ENCODE results near the gene THSD4. TPM values are rescaled to one million over a fixed set of nuclear protein-coding genes. Genes with fewer than 3 reads are reported as not detected.

THSD4 gene
- total and polyA plus RNA-seq, 2 of the 8 experiments (the other 6 are each of a cell fraction or from before 2014, with no cell fraction given): 2.5 to 6.2 TPM

- no peak for TF ChIP-seq CHD7 (IDR thresholded peaks at IDR 0.05; ENCODE audit: insufficient replicate concordance, low read length)
- no peak for TF ChIP-seq USF2 (IDR thresholded peaks at IDR 0.05; ENCODE audit: low read length)
- TF ChIP-seq HDAC6 (IDR thresholded peaks at IDR 0.05; ENCODE audit: low read depth, low read length): no peak
- no peak for TF ChIP-seq EZH2 (IDR thresholded peaks at IDR 0.05; ENCODE audit: low read depth, low read length, severe bottlenecking)
- no peak for TF ChIP-seq TCF12 (IDR thresholded peaks at IDR 0.05; ENCODE audit: low read depth, low read length)
- TF ChIP-seq POU5F1 (IDR thresholded peaks at IDR 0.05; ENCODE audit: low read depth, low read length): no peak
- no peak for TF ChIP-seq SAP30 (IDR thresholded peaks at IDR 0.05; ENCODE audit: insufficient read depth, insufficient replicate concordance, low read length)
- TF ChIP-seq CREB1 (IDR thresholded peaks at IDR 0.05): no peak
- no peak for TF ChIP-seq CEBPB (IDR thresholded peaks at IDR 0.05; ENCODE audit: low read depth, low read length)
- no peak for TF ChIP-seq SRF (IDR thresholded peaks at IDR 0.05; ENCODE audit: low read depth, low read length)
- TF ChIP-seq MAFK (IDR thresholded peaks at IDR 0.05; ENCODE audit: low read depth, low read length): no peak
- no peak for TF ChIP-seq TEAD4 (IDR thresholded peaks at IDR 0.05; ENCODE audit: low read depth, low read length)
These were observed 645.6 kb downstream of the THSD4 start (continued) for GRCh38 chr15:71760852-71761251.

Data from H1 (cell line).